CD14-positive monocyte (primary cell): ENCODE measurements around the gene PNKD. TPM values are rescaled to one million over a fixed set of nuclear protein-coding genes. Genes with fewer than 3 reads are reported as not detected.

Experiments
- DNase-seq, 3 donors: peaks; one replicate each; pipeline ENCODE4 v3.0.0-alpha.2; 2011 to 2022
- H2AFZ ChIP-seq: 2 replicates; pipeline ENCODE4 v1.6.0; 2012; ENCODE audit warnings: mild to moderate bottlenecking, low read depth, low read length, inconsistent platforms; ENCODE audit not compliant: insufficient read depth, poor library complexity, severe bottlenecking
- H3K27ac ChIP-seq, 2 donors: 1 replicate in 1 of 2; 2 replicates in 1 of 2; pipeline ENCODE4 v1.5.1; 2012 to 2013; ENCODE audit warnings: low read length in 2 of 2, control low read depth in 1 of 2, inconsistent platforms in 1 of 2, low read depth in 1 of 2, mild to moderate bottlenecking in 1 of 2
- H3K27me3 ChIP-seq, 2 donors: one replicate each; pipeline versions ENCODE4 v1.6.0 to v1.6.1; 2011 to 2013; ENCODE audit warnings: low read length in 2 of 2; ENCODE audit not compliant: control insufficient read depth in 2 of 2, insufficient read depth in 2 of 2
- H3K36me3 ChIP-seq, 2 donors: replicated peaks in 1 of 2; 1 replicate in 1 of 2; 2 replicates in 1 of 2; pipeline versions ENCODE4 v1.5.1 to v1.6.1; 2012 to 2013; ENCODE audit warnings: low read length in 2 of 2, control low read depth in 1 of 2, inconsistent platforms in 1 of 2, mild to moderate bottlenecking in 1 of 2; ENCODE audit not compliant: insufficient read depth in 2 of 2, control insufficient read depth in 1 of 2
- H3K4me1 ChIP-seq, 2 donors: 1 replicate in 1 of 2; 2 replicates in 1 of 2; pipeline versions ENCODE4 v1.5.1 to v1.6.1; 2012 to 2013; ENCODE audit warnings: low read length in 2 of 2, control low read depth in 1 of 2, inconsistent platforms in 1 of 2, mild to moderate bottlenecking in 1 of 2, moderate library complexity in 1 of 2; ENCODE audit not compliant: insufficient read depth in 2 of 2, control insufficient read depth in 1 of 2
- H3K4me2 ChIP-seq: replicated peaks from 2 replicates; pipeline ENCODE3; 2012; ENCODE audit warnings: low read length, moderate library complexity, mild to moderate bottlenecking; ENCODE audit not compliant: poor library complexity, severe bottlenecking; ENCODE audit errors: extremely low read depth
- H3K4me3 ChIP-seq, 3 experiments: fragments of 200-600 bp in 1 of 3; sonication (generic) in 1 of 3; replicated peaks in 1 of 3; 1 replicate in 2 of 3; 2 replicates in 1 of 3; pipeline ENCODE4 v1.5.1; 2011 to 2013; ENCODE audit warnings: low read length in 3 of 3, mild to moderate bottlenecking in 3 of 3, control low read depth in 2 of 3, low read depth in 2 of 3, inconsistent platforms in 1 of 3, moderate library complexity in 1 of 3
- H3K79me2 ChIP-seq: 2 replicates; pipeline ENCODE4 v1.6.0; 2012; ENCODE audit warnings: mild to moderate bottlenecking, control low read depth, inconsistent platforms, low read length, moderate library complexity; ENCODE audit not compliant: insufficient read depth
- H3K9ac ChIP-seq: 2 replicates; pipeline ENCODE4 v1.6.0; 2017; ENCODE audit warnings: low read length, mild to moderate bottlenecking; ENCODE audit not compliant: insufficient read depth, poor library complexity, severe bottlenecking
- H3K9me3 ChIP-seq, 2 donors: replicated peaks in 1 of 2; 1 replicate in 1 of 2; 2 replicates in 1 of 2; pipeline versions ENCODE4 v1.5.1 to v1.6.1; 2012 to 2013; ENCODE audit warnings: low read length in 2 of 2, control low read depth in 1 of 2; ENCODE audit not compliant: control insufficient read depth in 1 of 2, insufficient read depth in 1 of 2
- H4K20me1 ChIP-seq: 2 replicates; pipeline ENCODE4 v1.6.0; 2012; ENCODE audit warnings: mild to moderate bottlenecking, low read length, control low read depth, moderate library complexity; ENCODE audit not compliant: insufficient read depth
- H3K27ac Mint-ChIP-seq, 7 donors: one replicate each; pipeline ENCODE4 v1.8.0; 2020; ENCODE audit warnings: mild to moderate bottlenecking in 7 of 7, mixed read lengths in 7 of 7, moderate library complexity in 6 of 7, inconsistent platforms in 2 of 7
- H3K27me3 Mint-ChIP-seq, 3 donors: one replicate each; pipeline ENCODE4 v1.8.0; 2021 to 2022; ENCODE audit warnings: low read depth in 3 of 3, mild to moderate bottlenecking in 3 of 3, mixed read lengths in 3 of 3, moderate library complexity in 3 of 3, inconsistent platforms in 1 of 3
- H3K36me3 Mint-ChIP-seq, 2 donors: one replicate each; pipeline ENCODE4 v1.8.0; 2020; ENCODE audit warnings: mixed read lengths in 2 of 2, inconsistent platforms in 1 of 2, mild to moderate bottlenecking in 1 of 2
- H3K4me1 Mint-ChIP-seq: one replicate; pipeline ENCODE4 v1.8.0; 2020; ENCODE audit warnings: mild to moderate bottlenecking, mixed read lengths
- H3K4me3 Mint-ChIP-seq, 2 donors: one replicate each; pipeline ENCODE4 v1.8.0; 2020; ENCODE audit warnings: mild to moderate bottlenecking in 2 of 2, mixed read lengths in 2 of 2, moderate library complexity in 1 of 2
- H3K9me3 Mint-ChIP-seq, 7 donors: one replicate each; pipeline ENCODE4 v1.8.0; 2020 to 2022; ENCODE audit warnings: mixed read lengths in 7 of 7, mild to moderate bottlenecking in 6 of 7, moderate library complexity in 6 of 7, inconsistent platforms in 2 of 7
- CTCF ChIP-seq: fragments of 200-600 bp; IDR thresholded peaks from one replicate; pipeline ENCODE4 v1.8.0; 2022; ENCODE audit warnings: antibody characterized with exemption, mild to moderate bottlenecking
- WGBS: methylation state at CpG from one replicate; pipeline ENCODE4 v1.1.5; 2013; ENCODE audit warnings: missing lambda C conversion rate; ENCODE audit not compliant: insufficient coverage; 5-methylcytosine and 5-hydroxymethylcytosine counted together
- intact Hi-C, 2 donors: fragments of 100-400 bp; cut with micrococcal nuclease; formaldehyde crosslinking; loops; one replicate each; pipeline versions ENCODE4 v1.15.0 to v1.15.1; 2023
- polyA plus RNA-seq, 3 donors: library from polyadenylated mRNA; depleted of rRNA in 1 of 3; unstranded in 2 of 3; stranded (reverse) in 1 of 3; fragments of 300-500 nt in 2 of 3; fragments of >200 nt in 1 of 3; fragmentation: Illumina TruSeq in 2 of 3; gene quantifications; 1 replicate in 2 of 3; 2 replicates in 1 of 3; pipeline ENCODE4 v1.2.3, GENCODE V29; 2012 to 2021

PNKD gene
- polyA plus RNA-seq, 3 donors: 79.8 to 92.0 (median 88.2) TPM

GRCh38 chr2:218230882-218231281 is 39.4 kb upstream of the PNKD start:
- DNase-seq: peak; percentile 36 to 45 (median 38)
- peak overlapping the region; percentile 18 to 88 (median 85) for H3K27ac Mint-ChIP-seq
- Histone ChIP-seq H3K9ac (no peak overlapping the region), H3K9me3 (no peaks in the 10 kb centered on the region), H3K79me2 (peaks cover 87% of the 10 kb centered on the region), H3K4me1 (peaks cover 44 to 52% of the 10 kb centered on the region in 2 donors), H3K27me3 (no peaks in the 10 kb centered on the region), H3K36me3 (peaks cover 79 to 94% of the 10 kb centered on the region in 2 donors), H4K20me1 (peaks cover 100% of the 10 kb centered on the region), H3K4me3 (peak overlapping the region in 1 of 3 experiments; percentile 64), H3K27ac (peak overlapping the region; percentile 68 to 76), H3K4me2 (peak overlapping the region; percentile 25), H2AFZ (no peak overlapping the region)
- intact Hi-C loops: loop anchor here in 1 of 2 donors (5.0 kb wide), 1 partner anchor 44 kb away; no protein-coding TSS in a partner anchor
- H3K36me3 Mint-ChIP-seq: peaks cover 74 to 89% of the 10 kb centered on the region in 2 donors
- TF ChIP-seq CTCF: peak; percentile 56
- no peaks in the 10 kb centered on the region for H3K27me3 Mint-ChIP-seq
- WGBS: no CpG with 5 or more reads among the region's 1 CpG
- H3K4me1 Mint-ChIP-seq: peaks cover 47% of the 10 kb centered on the region
- peaks cover 0 to 2% (median 0%) of the 10 kb centered on the region in 7 donors for H3K9me3 Mint-ChIP-seq
- H3K4me3 Mint-ChIP-seq: no peak overlapping the region

- no peak for DNase-seq
- H3K4me3 Mint-ChIP-seq: no peak overlapping the region
- Histone ChIP-seq H3K9ac (no peak overlapping the region), H3K79me2 (peaks cover 89% of the 10 kb centered on the region), H2AFZ (no peak overlapping the region), H3K9me3 (no peaks in the 10 kb centered on the region), H4K20me1 (peaks cover 99% of the 10 kb centered on the region), H3K4me3 (no peak overlapping the region), H3K27ac (no peak overlapping the region), H3K4me2 (no peak overlapping the region), H3K36me3 (peaks cover 85 to 93% of the 10 kb centered on the region in 2 donors), H3K4me1 (peaks cover 24 to 26% of the 10 kb centered on the region in 2 donors), H3K27me3 (no peaks in the 10 kb centered on the region)
- WGBS: 100% methylated on average over 1 of the region's 4 CpGs
- intact Hi-C loops: loop anchor here in 1 of 2 donors (5.0 kb wide), 1 partner anchor 46 kb away; no protein-coding TSS in a partner anchor
- no peak for TF ChIP-seq CTCF
- peaks cover 0 to 2% (median 0%) of the 10 kb centered on the region in 7 donors for H3K9me3 Mint-ChIP-seq
- no peaks in the 10 kb centered on the region for H3K27me3 Mint-ChIP-seq
- H3K36me3 Mint-ChIP-seq: peaks cover 68 to 87% of the 10 kb centered on the region in 2 donors
- peak overlapping the region in 1 of 7 donors; percentile 54 for H3K27ac Mint-ChIP-seq
- peaks cover 24% of the 10 kb centered on the region for H3K4me1 Mint-ChIP-seq
Observed at GRCh38 chr2:218233543-218233942, 36.8 kb upstream of the PNKD start.
